A375 (cell line): Measurements from ENCODE around the gene TRMU. TPM values are rescaled to one million over a fixed set of nuclear protein-coding genes. Genes with fewer than 3 reads are reported as not detected.

ENCODE experiments used
- total RNA-seq: library from RNA; depleted of rRNA; stranded (reverse); fragments of >200 nt; shearing (Covaris generic); gene quantifications from 2 replicates; pipeline ENCODE4 v1.2.3, GENCODE V29; 2014; rRNA removed

Gene TRMU, protein sequence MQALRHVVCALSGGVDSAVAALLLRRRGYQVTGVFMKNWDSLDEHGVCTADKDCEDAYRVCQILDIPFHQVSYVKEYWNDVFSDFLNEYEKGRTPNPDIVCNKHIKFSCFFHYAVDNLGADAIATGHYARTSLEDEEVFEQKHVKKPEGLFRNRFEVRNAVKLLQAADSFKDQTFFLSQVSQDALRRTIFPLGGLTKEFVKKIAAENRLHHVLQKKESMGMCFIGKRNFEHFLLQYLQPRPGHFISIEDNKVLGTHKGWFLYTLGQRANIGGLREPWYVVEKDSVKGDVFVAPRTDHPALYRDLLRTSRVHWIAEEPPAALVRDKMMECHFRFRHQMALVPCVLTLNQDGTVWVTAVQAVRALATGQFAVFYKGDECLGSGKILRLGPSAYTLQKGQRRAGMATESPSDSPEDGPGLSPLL
- 39.4 and 41.7 TPM in 2 replicates for total RNA-seq

GRCh38 chr22:46335201-46336118 lies at the start of gene TRMU:
TRMU (plus strand) TSS chr22:46335714; CDS start chr22:46335765, 51 bp downstream.

GRCh38 chr22:46296257-46297150 lies 39.0 kb upstream of the TRMU start, which contains the start of gene GTSE1:
GTSE1 (plus strand) TSS chr22:46296870; CDS start chr22:46297401, 531 bp downstream.

Other genes starting within 250 kb of the TRMU start
- gene PPARA, start 185.2 kb upstream of the TRMU start, total RNA-seq = 3.9 and 8.2 TPM in 2 replicates
- gene CDPF1, start 85.4 kb upstream of the TRMU start, total RNA-seq = 11.5 and 22.9 TPM in 2 replicates
- not detected in 2 replicates for gene PKDREJ, start 72.4 kb upstream of the TRMU start, total RNA-seq
- 13.3 and 18.0 TPM in 2 replicates for gene TTC38, start 67.7 kb upstream of the TRMU start, total RNA-seq
- gene GTSE1, start 38.8 kb upstream of the TRMU start, total RNA-seq = 20.5 and 20.7 TPM in 2 replicates
- gene CELSR1, start 201.9 kb downstream of the TRMU start, total RNA-seq = 8.1 and 9.6 TPM in 2 replicates